Measurements from ENCODE around the gene PLCD3. TPM values are rescaled to one million over a fixed set of nuclear protein-coding genes. Genes with fewer than 3 reads are reported as not detected.

The PLCD3 gene
- total RNA-seq, 4 donors from 2014 or later: 38.6 to 186 (median 75.1) TPM

DNA sequence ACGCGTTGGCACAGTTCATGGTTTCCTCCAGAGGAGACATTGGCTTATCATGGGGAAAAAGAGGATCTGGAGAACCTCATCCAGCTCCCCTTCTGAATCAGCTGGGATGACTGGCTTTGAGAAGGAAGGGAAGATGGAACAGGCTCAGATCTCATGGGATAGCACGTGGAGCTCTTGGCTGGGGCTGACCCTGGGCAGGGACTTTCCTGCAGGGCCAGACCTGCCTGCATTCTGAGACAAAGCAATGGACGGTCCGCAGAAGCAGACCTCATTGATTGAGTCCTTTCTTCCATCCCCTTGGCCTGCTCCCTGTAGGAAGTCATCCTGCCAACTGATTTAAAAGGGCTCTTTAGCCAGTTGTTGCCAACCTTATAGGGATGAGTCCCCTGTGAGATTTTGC is 26.2 kb downstream of the PLCD3 start:
- Histone ChIP-seq H3K4me1 (peaks cover 71 to 99% of the 10 kb centered on the region in 2 donors), H3K27ac (peak overlapping the region; percentile 29 to 96 (median 70)), H3K4me3 (no peak overlapping the region), H3K36me3 (peaks cover 0 to 57% of the 10 kb centered on the region in 2 donors), H3K9me3 (no peaks in the 10 kb centered on the region), H3K27me3 (no peaks in the 10 kb centered on the region)
- DNase-seq: peak in 1 of 2 donors; percentile 64
- TF ChIP-seq, protein P1, sequence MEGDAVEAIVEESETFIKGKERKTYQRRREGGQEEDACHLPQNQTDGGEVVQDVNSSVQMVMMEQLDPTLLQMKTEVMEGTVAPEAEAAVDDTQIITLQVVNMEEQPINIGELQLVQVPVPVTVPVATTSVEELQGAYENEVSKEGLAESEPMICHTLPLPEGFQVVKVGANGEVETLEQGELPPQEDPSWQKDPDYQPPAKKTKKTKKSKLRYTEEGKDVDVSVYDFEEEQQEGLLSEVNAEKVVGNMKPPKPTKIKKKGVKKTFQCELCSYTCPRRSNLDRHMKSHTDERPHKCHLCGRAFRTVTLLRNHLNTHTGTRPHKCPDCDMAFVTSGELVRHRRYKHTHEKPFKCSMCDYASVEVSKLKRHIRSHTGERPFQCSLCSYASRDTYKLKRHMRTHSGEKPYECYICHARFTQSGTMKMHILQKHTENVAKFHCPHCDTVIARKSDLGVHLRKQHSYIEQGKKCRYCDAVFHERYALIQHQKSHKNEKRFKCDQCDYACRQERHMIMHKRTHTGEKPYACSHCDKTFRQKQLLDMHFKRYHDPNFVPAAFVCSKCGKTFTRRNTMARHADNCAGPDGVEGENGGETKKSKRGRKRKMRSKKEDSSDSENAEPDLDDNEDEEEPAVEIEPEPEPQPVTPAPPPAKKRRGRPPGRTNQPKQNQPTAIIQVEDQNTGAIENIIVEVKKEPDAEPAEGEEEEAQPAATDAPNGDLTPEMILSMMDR (IDR thresholded peaks at IDR 0.05 in 4 of 5, conservative IDR thresholded peaks at IDR 0.05 in 1 of 5): no peak
- no peak for TF ChIP-seq POLR2A (IDR thresholded peaks at IDR 0.05)
- intact Hi-C loops (cut with DNase I; ENCODE audit: low total_unique reads): no loop called here
- in situ Hi-C loops (cut with MboI; ENCODE audit: low sequenced_read_pairs in 4 of 4): loop anchor here in 2 of 4 donors (10.0 to 25.0 kb wide), 2 partner anchors 181 to 194 kb away; partner anchors contain the start of gene GFAP (in 1 of the 2)
- peak in 1 of 2 donors; percentile 21 for ATAC-seq

DNA sequence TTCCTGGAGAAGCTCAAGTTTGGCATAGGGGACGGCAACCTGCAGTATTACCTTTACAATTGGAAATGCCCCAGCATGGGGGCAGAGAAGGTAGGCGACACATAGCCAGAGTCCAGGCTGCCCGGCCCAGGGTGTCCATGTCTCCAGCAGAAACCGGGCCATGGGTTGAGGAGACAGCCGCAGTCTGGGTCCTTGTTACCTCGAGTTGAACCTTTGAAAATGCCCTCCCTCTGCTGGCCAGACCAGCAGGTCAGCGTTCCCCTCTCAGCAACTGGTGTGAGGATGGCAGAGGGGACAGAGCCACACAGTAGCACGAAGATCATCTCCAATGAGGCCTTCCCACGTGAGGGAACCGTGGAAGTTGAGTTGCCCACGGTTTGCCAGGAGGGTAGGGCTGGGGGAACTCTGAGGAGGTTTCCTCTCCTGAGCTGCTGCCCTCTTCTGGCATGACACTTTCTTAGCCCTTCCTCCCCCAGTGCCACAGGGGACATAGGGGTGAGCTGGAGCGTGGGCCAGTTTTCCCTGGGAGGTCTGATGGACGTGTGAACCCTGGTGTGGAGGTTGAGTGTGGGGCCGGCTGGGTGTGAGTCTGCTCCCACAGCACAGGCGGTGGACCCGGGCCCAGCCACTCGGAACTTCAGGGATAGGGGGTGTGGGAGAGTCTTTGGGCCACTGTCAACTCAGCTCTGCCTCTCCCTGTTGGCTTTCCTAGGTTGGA is 27.2 kb downstream of the PLCD3 start:
- H3K4me1 ChIP-seq: peaks cover 60 to 89% of the 10 kb centered on the region in 2 donors
- TF ChIP-seq, protein P1 (IDR thresholded peaks at IDR 0.05 in 4 of 5, conservative IDR thresholded peaks at IDR 0.05 in 1 of 5): no peak
- no peak for TF ChIP-seq POLR2A (IDR thresholded peaks at IDR 0.05)
- peak in 1 of 2 donors; percentile 5 for ATAC-seq
- H3K27ac ChIP-seq: peak overlapping the region; percentile 29 to 96 (median 70)
- H3K9me3 ChIP-seq: no peaks in the 10 kb centered on the region
- H3K36me3 ChIP-seq: peaks cover 0 to 61% of the 10 kb centered on the region in 2 donors
- in situ Hi-C loops (cut with MboI; ENCODE audit: low sequenced_read_pairs in 4 of 4) (loop anchor here in 2 of 4 donors (10.0 to 25.0 kb wide), 2 partner anchors 180 to 193 kb away; partner anchors contain the start of gene GFAP (in 1 of the 2)), intact Hi-C loops (cut with DNase I; ENCODE audit: low total_unique reads) (no loop called here)
- no peak overlapping the region for H3K4me3 ChIP-seq
- DNase-seq: no peak
- H3K27me3 ChIP-seq: no peaks in the 10 kb centered on the region

GRCh38 chr17:45104497-45104896 is 27.8 kb downstream of the PLCD3 start:
- Histone ChIP-seq H3K4me3 (no peak overlapping the region), H3K27ac (peak overlapping the region; percentile 22 to 96 (median 58)), H3K9me3 (no peaks in the 10 kb centered on the region), H3K27me3 (no peaks in the 10 kb centered on the region), H3K36me3 (peaks cover 0 to 67% of the 10 kb centered on the region in 2 donors), H3K4me1 (peaks cover 55 to 83% of the 10 kb centered on the region in 2 donors)
- intact Hi-C loops (cut with DNase I; ENCODE audit: low total_unique reads) (no loop called here), in situ Hi-C loops (cut with MboI; ENCODE audit: low sequenced_read_pairs in 4 of 4) (loop anchor here in 2 of 4 donors (10.0 to 25.0 kb wide), 2 partner anchors 180 to 192 kb away; partner anchors contain the start of gene GFAP (in 1 of the 2))
- TF ChIP-seq, protein P1 (IDR thresholded peaks at IDR 0.05 in 4 of 5, conservative IDR thresholded peaks at IDR 0.05 in 1 of 5): no peak
- no peak for TF ChIP-seq POLR2A (IDR thresholded peaks at IDR 0.05)
- ATAC-seq: no peak
- no peak for DNase-seq

DNA sequence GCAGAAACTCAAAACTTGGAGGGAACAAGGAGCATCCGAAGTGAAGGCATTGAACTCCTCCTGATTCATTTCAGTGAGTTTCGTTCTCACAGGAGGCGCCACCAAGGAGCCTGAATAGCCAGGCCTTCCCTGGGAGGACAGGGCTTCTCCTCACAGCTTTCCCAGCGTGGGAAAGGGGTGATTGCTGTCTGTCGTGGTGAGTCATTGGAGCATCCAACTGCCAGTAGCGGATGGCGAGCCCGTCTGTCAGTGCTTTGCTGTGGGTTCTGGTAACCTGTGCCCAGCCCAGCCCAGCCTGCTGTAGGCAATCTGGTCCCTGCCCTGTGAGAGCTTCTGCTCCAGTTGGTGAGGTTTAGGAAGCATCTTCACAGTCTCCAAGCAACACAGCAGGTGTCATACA is 28.3 kb downstream of the PLCD3 start:
- Histone ChIP-seq H3K4me3 (no peak overlapping the region), H3K4me1 (peaks cover 54 to 83% of the 10 kb centered on the region in 2 donors), H3K27ac (peak overlapping the region in 3 of 4 donors; percentile 59 to 96 (median 88)), H3K36me3 (peaks cover 0 to 69% of the 10 kb centered on the region in 2 donors), H3K9me3 (no peaks in the 10 kb centered on the region), H3K27me3 (no peaks in the 10 kb centered on the region)
- ATAC-seq (peak in 1 of 2 donors; percentile 21), DNase-seq (no peak)
- in situ Hi-C loops (cut with MboI; ENCODE audit: low sequenced_read_pairs in 4 of 4): loop anchor here in 2 of 4 donors (10.0 to 25.0 kb wide), 2 partner anchors 179 to 192 kb away; partner anchors contain the start of gene GFAP (in 1 of the 2)
- TF ChIP-seq, protein P1 (IDR thresholded peaks at IDR 0.05 in 4 of 5, conservative IDR thresholded peaks at IDR 0.05 in 1 of 5): no peak
- no peak for TF ChIP-seq POLR2A (IDR thresholded peaks at IDR 0.05)
- intact Hi-C loops (cut with DNase I; ENCODE audit: low total_unique reads): no loop called here

Data from gastrocnemius medialis (tissue), 4 donors.